ENCODE data around the gene CERS6. TPM values are rescaled to one million over a fixed set of nuclear protein-coding genes. Genes with fewer than 3 reads are reported as not detected.

CERS6 gene
- total and polyA plus RNA-seq, 4 donors: 4.3 to 25.8 (median 13.6) TPM

- Histone ChIP-seq H3K4me1 (ENCODE audit: control insufficient read depth in 5 of 5, insufficient read depth in 5 of 5, low read length in 5 of 5) (peaks cover 0 to 23% (median 8%) of the 10 kb centered on the region in 5 donors), H3K9ac (ENCODE audit: insufficient read depth in 1 of 2, low read length in 2 of 2) (no peak overlapping the region), H3K27me3 (ENCODE audit: control insufficient read depth in 3 of 3, insufficient read depth in 3 of 3, low read length in 2 of 3) (no peaks in the 10 kb centered on the region), H3K9me3 (ENCODE audit: control insufficient read depth in 4 of 4, insufficient read depth in 3 of 4, low read length in 3 of 4) (no peaks in the 10 kb centered on the region), H3K4me3 (no peak overlapping the region), H3K27ac (ENCODE audit: low read depth in 1 of 2, low read length in 1 of 2) (no peak overlapping the region), H3K36me3 (ENCODE audit: control insufficient read depth in 4 of 4, insufficient read depth in 4 of 4, low read length in 4 of 4) (no peaks in the 10 kb centered on the region)
- no peak for TF ChIP-seq CTCF (IDR thresholded peaks at IDR 0.05; ENCODE audit: control extremely low read depth, extremely low read depth)
- no peak for ATAC-seq (ENCODE audit: insufficient read depth, low FRiP score)
- 34 to 46% methylated on average over 1 of the region's 1 CpG for WGBS, 2 donors
- DNase-seq: no peak
These were observed 2.1 kb downstream of the CERS6 start for GRCh38 chr2:168458139-168458538.

GRCh38 chr2:168459256-168459655, 3.2 kb downstream of the CERS6 start:
- Histone ChIP-seq H3K36me3 (ENCODE audit: control insufficient read depth in 4 of 4, insufficient read depth in 4 of 4, low read length in 4 of 4) (no peaks in the 10 kb centered on the region), H3K27ac (ENCODE audit: low read depth in 1 of 2, low read length in 1 of 2) (no peak overlapping the region), H3K27me3 (ENCODE audit: control insufficient read depth in 3 of 3, insufficient read depth in 3 of 3, low read length in 2 of 3) (no peaks in the 10 kb centered on the region), H3K9me3 (ENCODE audit: control insufficient read depth in 4 of 4, insufficient read depth in 3 of 4, low read length in 3 of 4) (no peaks in the 10 kb centered on the region), H3K4me3 (no peak overlapping the region), H3K9ac (ENCODE audit: insufficient read depth in 1 of 2, low read length in 2 of 2) (no peak overlapping the region), H3K4me1 (ENCODE audit: control insufficient read depth in 5 of 5, insufficient read depth in 5 of 5, low read length in 5 of 5) (peaks cover 0 to 23% (median 8%) of the 10 kb centered on the region in 5 donors)
- 95 to 96% methylated on average over 4 of the region's 4 CpGs for WGBS, 2 donors
- TF ChIP-seq CTCF (IDR thresholded peaks at IDR 0.05; ENCODE audit: control extremely low read depth, extremely low read depth): no peak
- no peak for DNase-seq
- no peak for ATAC-seq (ENCODE audit: insufficient read depth, low FRiP score)

- H3K27ac ChIP-seq (ENCODE audit: low read depth in 1 of 2, low read length in 1 of 2): no peak overlapping the region
- WGBS, 2 donors: 83 to 97% methylated on average over 2 of the region's 2 CpGs
- peaks cover 0 to 17% (median 7%) of the 10 kb centered on the region in 5 donors for H3K4me1 ChIP-seq (ENCODE audit: control insufficient read depth in 5 of 5, insufficient read depth in 5 of 5, low read length in 5 of 5)
- no peak for TF ChIP-seq CTCF (IDR thresholded peaks at IDR 0.05; ENCODE audit: control extremely low read depth, extremely low read depth)
- ATAC-seq (ENCODE audit: insufficient read depth, low FRiP score): no peak
- no peak overlapping the region for H3K9ac ChIP-seq (ENCODE audit: insufficient read depth in 1 of 2, low read length in 2 of 2)
- no peaks in the 10 kb centered on the region for H3K9me3 ChIP-seq (ENCODE audit: control insufficient read depth in 4 of 4, insufficient read depth in 3 of 4, low read length in 3 of 4)
- no peaks in the 10 kb centered on the region for H3K27me3 ChIP-seq (ENCODE audit: control insufficient read depth in 3 of 3, insufficient read depth in 3 of 3, low read length in 2 of 3)
- DNase-seq: no peak
- no peak overlapping the region for H3K4me3 ChIP-seq
- no peaks in the 10 kb centered on the region for H3K36me3 ChIP-seq (ENCODE audit: control insufficient read depth in 4 of 4, insufficient read depth in 4 of 4, low read length in 4 of 4)
These were observed 4.5 kb downstream of the CERS6 start for GRCh38 chr2:168460571-168460970.

All from lung (tissue), 12 donors.